ENCODE results near the gene CSNK1G1.
A peak's percentile ranks its signal among the peaks of the same experiment; 100 is the strongest.
"Not testable (repeated sequence)": the region's sequence is repeated elsewhere in the genome, so short reads cannot be mapped to it uniquely, and the experiment has no call there.

The CSNK1G1 gene

GRCh38 chr15:64265188-64265587 lies 90.8 kb downstream of the CSNK1G1 start:
- not testable (repeated sequence) for DNase-seq; ATAC-seq (replicated peaks); H3K27me3 Mint-ChIP-seq; H3K4me3 Mint-ChIP-seq; H3K9me3 Mint-ChIP-seq; H3K36me3 Mint-ChIP-seq (ENCODE audit: insufficient read depth)
- Mint-ChIP-seq H3K27ac (peak overlapping the region in 1 of 2 donors; percentile 54), H3K4me1 (ENCODE audit: low read depth in 2 of 2) (peaks cover 17 to 32% of the 10 kb centered on the region in 2 donors)

- H3K9me3 Mint-ChIP-seq, result no peaks in the 10 kb centered on the region
- no peak for ATAC-seq (replicated peaks)
- peaks cover 18 to 32% of the 10 kb centered on the region in 2 donors for H3K4me1 Mint-ChIP-seq (ENCODE audit: low read depth in 2 of 2)
- no peaks in the 10 kb centered on the region for H3K27me3 Mint-ChIP-seq
- peak overlapping the region in 1 of 2 donors; percentile 54 for H3K27ac Mint-ChIP-seq
- peaks cover 3% of the 10 kb centered on the region for H3K36me3 Mint-ChIP-seq (ENCODE audit: insufficient read depth)
- no peak for DNase-seq
- H3K4me3 Mint-ChIP-seq, result no peak overlapping the region
These were observed 91.5 kb downstream of the CSNK1G1 start for GRCh38 chr15:64264502-64264901.

- ATAC-seq (replicated peaks) (no peak), DNase-seq (no peak)
- peaks cover 18 to 32% of the 10 kb centered on the region in 2 donors for H3K4me1 Mint-ChIP-seq (ENCODE audit: low read depth in 2 of 2)
- no peak overlapping the region for H3K27ac Mint-ChIP-seq
- peaks cover 3% of the 10 kb centered on the region for H3K36me3 Mint-ChIP-seq (ENCODE audit: insufficient read depth)
- no peaks in the 10 kb centered on the region for H3K9me3 Mint-ChIP-seq
- no peaks in the 10 kb centered on the region for H3K27me3 Mint-ChIP-seq
- H3K4me3 Mint-ChIP-seq, result no peak overlapping the region
These were observed 92.4 kb downstream of the CSNK1G1 start for GRCh38 chr15:64263567-64263966.

- DNase-seq (no peak), ATAC-seq (replicated peaks) (no peak)
- peak overlapping the region in 1 of 2 donors; percentile 35 for H3K27ac Mint-ChIP-seq
- no peaks in the 10 kb centered on the region for H3K27me3 Mint-ChIP-seq
- peaks cover 7% of the 10 kb centered on the region for H3K36me3 Mint-ChIP-seq (ENCODE audit: insufficient read depth)
- H3K9me3 Mint-ChIP-seq, result no peaks in the 10 kb centered on the region
- H3K4me1 Mint-ChIP-seq (ENCODE audit: low read depth in 2 of 2), result peaks cover 7 to 14% of the 10 kb centered on the region in 2 donors
- no peak overlapping the region for H3K4me3 Mint-ChIP-seq
These were observed 99.9 kb downstream of the CSNK1G1 start for GRCh38 chr15:64256051-64256450.

- no peak for ATAC-seq (replicated peaks)
- H3K36me3 Mint-ChIP-seq (ENCODE audit: insufficient read depth), result peaks cover 9% of the 10 kb centered on the region
- no peak overlapping the region for H3K4me3 Mint-ChIP-seq
- DNase-seq, result no peak
- H3K9me3 Mint-ChIP-seq, result no peaks in the 10 kb centered on the region
- no peaks in the 10 kb centered on the region for H3K27me3 Mint-ChIP-seq
- peak overlapping the region; percentile 26 to 94 for H3K27ac Mint-ChIP-seq
- H3K4me1 Mint-ChIP-seq (ENCODE audit: low read depth in 2 of 2), result peaks cover 14 to 42% of the 10 kb centered on the region in 2 donors
These were observed 104.3 kb downstream of the CSNK1G1 start for GRCh38 chr15:64251658-64252057.

GRCh38 chr15:64251121-64251520 lies 104.9 kb downstream of the CSNK1G1 start:
- H3K9me3 Mint-ChIP-seq, result no peaks in the 10 kb centered on the region
- no peaks in the 10 kb centered on the region for H3K27me3 Mint-ChIP-seq
- H3K4me1 Mint-ChIP-seq (ENCODE audit: low read depth in 2 of 2), result peaks cover 15 to 42% of the 10 kb centered on the region in 2 donors
- H3K4me3 Mint-ChIP-seq, result no peak overlapping the region
- peak; percentile 67 for ATAC-seq (replicated peaks)
- H3K36me3 Mint-ChIP-seq (ENCODE audit: insufficient read depth), result peaks cover 9% of the 10 kb centered on the region
- DNase-seq, result peak in 2 of 3 experiments; percentile 9 to 18
- H3K27ac Mint-ChIP-seq, result peak overlapping the region; percentile 26 to 94

- Mint-ChIP-seq H3K36me3 (ENCODE audit: insufficient read depth) (peaks cover 8% of the 10 kb centered on the region), H3K27ac (peak overlapping the region; percentile 9 to 94), H3K27me3 (no peaks in the 10 kb centered on the region), H3K4me3 (no peak overlapping the region), H3K4me1 (ENCODE audit: low read depth in 2 of 2) (peaks cover 17 to 40% of the 10 kb centered on the region in 2 donors), H3K9me3 (no peaks in the 10 kb centered on the region)
- ATAC-seq (replicated peaks), result no peak
- DNase-seq, result no peak
These were observed 105.9 kb downstream of the CSNK1G1 start for GRCh38 chr15:64249883-64250575.

- Mint-ChIP-seq H3K36me3 (ENCODE audit: insufficient read depth) (peaks cover 8% of the 10 kb centered on the region), H3K9me3 (no peaks in the 10 kb centered on the region), H3K27me3 (no peaks in the 10 kb centered on the region), H3K4me3 (no peak overlapping the region), H3K4me1 (ENCODE audit: low read depth in 2 of 2) (peaks cover 18 to 43% of the 10 kb centered on the region in 2 donors), H3K27ac (peak overlapping the region; percentile 9 to 94)
- no peak for DNase-seq
- no peak for ATAC-seq (replicated peaks)
These were observed 106.6 kb downstream of the CSNK1G1 start for GRCh38 chr15:64249406-64249805.

GRCh38 chr15:64247906-64248541 lies 107.9 kb downstream of the CSNK1G1 start:
- peak overlapping the region in 1 of 2 donors; percentile 27 for H3K4me3 Mint-ChIP-seq
- peaks cover 19 to 43% of the 10 kb centered on the region in 2 donors for H3K4me1 Mint-ChIP-seq (ENCODE audit: low read depth in 2 of 2)
- DNase-seq, result peak; percentile 11 to 33 (median 24)
- H3K27me3 Mint-ChIP-seq, result no peaks in the 10 kb centered on the region
- H3K27ac Mint-ChIP-seq, result peak overlapping the region; percentile 84 to 87
- no peaks in the 10 kb centered on the region for H3K9me3 Mint-ChIP-seq
- peak; percentile 84 for ATAC-seq (replicated peaks)
- peaks cover 8% of the 10 kb centered on the region for H3K36me3 Mint-ChIP-seq (ENCODE audit: insufficient read depth)

GRCh38 chr15:64247535-64247905 lies 108.5 kb downstream of the CSNK1G1 start:
- H3K4me3 Mint-ChIP-seq, result no peak overlapping the region
- H3K27me3 Mint-ChIP-seq, result no peaks in the 10 kb centered on the region
- H3K4me1 Mint-ChIP-seq (ENCODE audit: low read depth in 2 of 2), result peaks cover 19 to 43% of the 10 kb centered on the region in 2 donors
- no peak for ATAC-seq (replicated peaks)
- no peaks in the 10 kb centered on the region for H3K9me3 Mint-ChIP-seq
- H3K27ac Mint-ChIP-seq, result peak overlapping the region; percentile 84 to 87
- DNase-seq, result no peak
- H3K36me3 Mint-ChIP-seq (ENCODE audit: insufficient read depth), result peaks cover 8% of the 10 kb centered on the region

GRCh38 chr15:64246364-64247189 lies 109.4 kb downstream of the CSNK1G1 start:
- Mint-ChIP-seq H3K27ac (peak overlapping the region; percentile 84 to 87), H3K4me1 (ENCODE audit: low read depth in 2 of 2) (peaks cover 20 to 45% of the 10 kb centered on the region in 2 donors), H3K27me3 (no peaks in the 10 kb centered on the region), H3K9me3 (no peaks in the 10 kb centered on the region), H3K36me3 (ENCODE audit: insufficient read depth) (peaks cover 8% of the 10 kb centered on the region), H3K4me3 (peak overlapping the region in 1 of 2 donors; percentile 2)
- ATAC-seq (replicated peaks) (no peak), DNase-seq (no peak)

- Mint-ChIP-seq H3K36me3 (ENCODE audit: insufficient read depth) (peaks cover 6% of the 10 kb centered on the region), H3K27ac (peak overlapping the region in 1 of 2 donors; percentile 87)
- DNase-seq, result no peak
These were observed 110.6 kb downstream of the CSNK1G1 start for GRCh38 chr15:64245405-64245804.

GRCh38 chr15:64237677-64238076 lies 118.3 kb downstream of the CSNK1G1 start:
- no peak for ATAC-seq (replicated peaks)

More at GRCh38 chr15:64245405-64245804, 110.6 kb downstream of the CSNK1G1 start:
- Mint-ChIP-seq H3K4me1 (ENCODE audit: low read depth in 2 of 2) (peaks cover 16 to 41% of the 10 kb centered on the region in 2 donors), H3K4me3 (no peak overlapping the region), H3K9me3 (no peaks in the 10 kb centered on the region), H3K27me3 (no peaks in the 10 kb centered on the region)
- no peak for ATAC-seq (replicated peaks)

More at GRCh38 chr15:64237677-64238076, 118.3 kb downstream of the CSNK1G1 start:
- Mint-ChIP-seq H3K4me1 (ENCODE audit: low read depth in 2 of 2) (peaks cover 22 to 42% of the 10 kb centered on the region in 2 donors), H3K4me3 (no peak overlapping the region), H3K9me3 (no peaks in the 10 kb centered on the region), H3K36me3 (ENCODE audit: insufficient read depth) (peaks cover 3% of the 10 kb centered on the region), H3K27ac (no peak overlapping the region), H3K27me3 (no peaks in the 10 kb centered on the region)
- DNase-seq, result no peak
